LNCaP clone FGC (cell line): Measurements from ENCODE around the gene TPRG1.

ENCODE experiments used
- DNase-seq: peaks from one replicate; pipeline ENCODE4 v3.0.0-alpha.2; 2011; ENCODE audit warnings: low read depth
- H3K4me3 ChIP-seq: 2 replicates; pipeline ENCODE4 v1.5.1; 2011; ENCODE audit warnings: mild to moderate bottlenecking, low read depth, low read length, control low read depth
- TF ChIP-seq, protein P1 (sequence below): IDR thresholded peaks from 2 replicates; pipeline ENCODE4 v1.5.1; 2012; ENCODE audit warnings: mild to moderate bottlenecking; ENCODE audit not compliant: control insufficient read depth, insufficient read depth; ENCODE audit errors: extremely low read depth

TPRG1 gene

DNA sequence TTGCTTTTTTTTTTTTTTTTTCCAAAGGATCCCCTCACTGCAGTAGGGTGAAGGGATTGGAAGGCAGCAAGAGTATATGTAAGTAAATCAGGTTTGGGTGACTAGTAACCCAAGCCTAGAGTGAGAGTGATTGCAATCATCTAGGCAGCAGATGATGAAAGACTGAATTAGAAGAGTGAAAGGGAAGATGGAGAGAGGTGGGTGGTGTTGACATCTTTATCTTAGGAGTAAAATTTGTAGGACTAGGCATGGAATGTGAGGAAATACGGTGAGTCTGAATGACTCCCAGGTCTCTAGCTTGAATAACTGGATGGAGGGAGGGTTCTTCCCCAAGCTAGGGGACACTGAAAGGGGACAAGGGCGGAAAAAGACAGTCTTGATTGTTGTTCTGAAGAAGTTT, 63.4 kb downstream of the TPRG1 start:
- DNase-seq = no peak
- TF ChIP-seq, protein P1, sequence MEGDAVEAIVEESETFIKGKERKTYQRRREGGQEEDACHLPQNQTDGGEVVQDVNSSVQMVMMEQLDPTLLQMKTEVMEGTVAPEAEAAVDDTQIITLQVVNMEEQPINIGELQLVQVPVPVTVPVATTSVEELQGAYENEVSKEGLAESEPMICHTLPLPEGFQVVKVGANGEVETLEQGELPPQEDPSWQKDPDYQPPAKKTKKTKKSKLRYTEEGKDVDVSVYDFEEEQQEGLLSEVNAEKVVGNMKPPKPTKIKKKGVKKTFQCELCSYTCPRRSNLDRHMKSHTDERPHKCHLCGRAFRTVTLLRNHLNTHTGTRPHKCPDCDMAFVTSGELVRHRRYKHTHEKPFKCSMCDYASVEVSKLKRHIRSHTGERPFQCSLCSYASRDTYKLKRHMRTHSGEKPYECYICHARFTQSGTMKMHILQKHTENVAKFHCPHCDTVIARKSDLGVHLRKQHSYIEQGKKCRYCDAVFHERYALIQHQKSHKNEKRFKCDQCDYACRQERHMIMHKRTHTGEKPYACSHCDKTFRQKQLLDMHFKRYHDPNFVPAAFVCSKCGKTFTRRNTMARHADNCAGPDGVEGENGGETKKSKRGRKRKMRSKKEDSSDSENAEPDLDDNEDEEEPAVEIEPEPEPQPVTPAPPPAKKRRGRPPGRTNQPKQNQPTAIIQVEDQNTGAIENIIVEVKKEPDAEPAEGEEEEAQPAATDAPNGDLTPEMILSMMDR = no peak
- no peak overlapping the region for H3K4me3 ChIP-seq

DNA sequence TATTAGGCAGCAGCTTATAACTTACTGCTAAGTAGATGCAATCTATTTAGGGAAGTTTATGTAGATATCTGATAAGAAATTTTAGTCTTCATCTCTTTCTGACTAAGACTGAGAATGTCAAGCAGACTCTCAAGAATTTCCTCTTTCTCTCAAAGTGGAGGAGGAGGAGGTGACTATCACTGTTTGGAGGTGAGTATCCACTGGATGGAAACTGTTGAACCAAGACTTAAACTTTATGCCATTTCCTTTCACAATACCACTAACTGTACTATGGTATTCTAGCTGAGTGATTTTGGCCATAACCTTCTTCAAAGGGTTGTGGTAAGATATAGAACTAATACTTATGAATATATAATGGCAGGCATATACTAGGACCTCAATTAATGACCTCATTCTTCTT, 64.6 kb downstream of the TPRG1 start:
- DNase-seq = no peak
- TF ChIP-seq, protein P1 = no peak
- no peak overlapping the region for H3K4me3 ChIP-seq

DNA sequence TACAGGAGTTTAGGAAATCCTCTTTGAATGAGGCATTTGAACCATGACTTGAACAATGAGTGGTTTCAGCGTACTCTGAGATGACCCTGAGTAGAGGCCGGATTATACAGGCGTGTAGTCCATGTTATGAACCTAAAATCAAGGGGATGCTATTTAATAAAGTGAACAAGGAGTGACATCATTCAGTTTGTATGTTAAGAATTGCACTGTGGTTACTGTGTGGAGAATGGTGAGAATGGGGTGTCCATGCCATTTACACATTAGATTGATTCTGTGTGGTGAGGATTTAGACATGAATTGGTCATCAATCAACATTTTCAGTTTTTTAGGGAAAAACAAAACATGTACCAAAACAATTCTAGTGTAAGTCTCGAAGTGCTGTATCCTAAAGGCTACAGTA, 65.8 kb downstream of the TPRG1 start:
- TF ChIP-seq, protein P1 = no peak
- no peak overlapping the region for H3K4me3 ChIP-seq
- no peak for DNase-seq

DNA sequence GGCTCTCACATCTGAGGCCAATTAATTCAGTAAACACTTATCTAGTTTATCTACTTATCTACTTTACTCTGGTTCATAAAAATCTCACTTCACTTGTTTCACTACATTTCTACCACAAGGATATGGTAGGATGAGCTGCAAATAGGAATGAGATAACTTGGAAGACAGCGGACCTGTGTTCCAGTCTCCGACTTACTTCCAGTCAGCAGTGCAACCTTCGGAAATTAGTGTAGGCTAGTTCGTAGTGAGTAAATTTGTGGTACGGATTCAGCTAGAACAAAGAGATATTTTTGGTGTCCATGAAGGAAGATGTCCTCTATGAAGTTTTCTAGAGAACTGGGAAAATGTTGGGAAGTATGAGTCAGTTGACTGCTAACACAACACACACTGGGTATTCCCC, 66.3 kb downstream of the TPRG1 start:
- DNase-seq = no peak
- H3K4me3 ChIP-seq = no peak overlapping the region
- TF ChIP-seq, protein P1 = no peak

DNA sequence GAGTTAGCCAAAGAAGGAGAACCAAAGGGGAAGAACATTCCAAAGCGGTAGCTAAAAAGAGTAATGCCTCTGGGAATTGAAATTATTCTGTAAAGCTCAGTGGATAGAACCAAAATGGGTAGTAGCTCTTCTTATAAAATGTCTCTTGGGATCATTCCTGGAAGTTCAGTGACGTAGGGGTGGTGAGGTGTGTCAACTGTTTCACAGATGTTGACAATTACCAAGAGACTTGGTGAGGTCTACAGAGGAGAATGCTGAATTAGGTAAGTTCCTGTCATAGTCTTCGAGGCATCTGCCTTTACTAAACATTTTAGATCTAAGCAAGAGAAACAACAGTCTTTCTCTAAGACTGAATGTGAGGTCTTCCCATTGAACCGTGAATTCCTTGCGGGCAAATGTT, 67.8 kb downstream of the TPRG1 start:
- TF ChIP-seq, protein P1 = no peak
- no peak for DNase-seq
- H3K4me3 ChIP-seq = no peak overlapping the region

DNA sequence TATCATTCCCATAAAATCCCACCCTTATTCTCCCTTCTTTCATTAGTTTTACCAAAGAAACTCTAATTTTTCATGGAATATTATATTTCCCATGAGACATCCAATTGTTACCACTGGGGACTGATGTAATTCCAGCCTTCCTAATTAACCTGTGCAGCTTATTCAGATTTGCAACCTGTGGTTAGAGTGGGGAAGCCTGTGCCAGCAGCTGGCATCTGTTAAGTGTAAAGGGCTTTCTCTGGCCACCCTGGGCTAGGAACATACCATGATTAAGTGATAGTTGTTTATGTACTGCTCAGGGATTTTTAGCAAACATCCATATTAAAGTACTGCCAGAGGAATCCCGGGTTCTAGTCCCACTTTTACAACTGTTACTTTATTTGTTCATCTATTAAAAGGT, 78.2 kb downstream of the TPRG1 start:
- DNase-seq = no peak
- H3K4me3 ChIP-seq = no peak overlapping the region
- TF ChIP-seq, protein P1 = no peak

DNA sequence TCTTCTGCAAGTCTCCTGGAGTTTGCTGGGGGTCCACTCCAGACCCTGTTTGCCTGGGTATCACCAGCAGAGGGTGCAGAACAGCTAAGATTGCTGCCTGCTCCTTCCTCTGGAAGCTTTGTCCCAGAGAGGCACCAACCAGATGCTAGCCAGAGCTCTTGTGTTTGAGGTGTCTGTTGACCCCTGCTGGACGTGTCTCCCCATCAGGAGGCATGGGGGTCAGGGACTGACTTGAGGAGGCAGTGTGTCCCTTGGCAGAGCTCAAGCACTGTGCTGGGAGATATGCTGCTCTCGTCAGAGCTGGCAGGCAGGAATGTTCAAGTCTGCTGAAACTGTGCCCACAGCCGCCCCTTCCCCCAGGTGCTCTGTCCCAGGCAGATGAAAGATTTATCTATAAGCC, 86.5 kb downstream of the TPRG1 start:
- no peak for DNase-seq
- H3K4me3 ChIP-seq = no peak overlapping the region
- TF ChIP-seq, protein P1 = no peak
